ENCODE data around the gene WNT5B.

DNA sequence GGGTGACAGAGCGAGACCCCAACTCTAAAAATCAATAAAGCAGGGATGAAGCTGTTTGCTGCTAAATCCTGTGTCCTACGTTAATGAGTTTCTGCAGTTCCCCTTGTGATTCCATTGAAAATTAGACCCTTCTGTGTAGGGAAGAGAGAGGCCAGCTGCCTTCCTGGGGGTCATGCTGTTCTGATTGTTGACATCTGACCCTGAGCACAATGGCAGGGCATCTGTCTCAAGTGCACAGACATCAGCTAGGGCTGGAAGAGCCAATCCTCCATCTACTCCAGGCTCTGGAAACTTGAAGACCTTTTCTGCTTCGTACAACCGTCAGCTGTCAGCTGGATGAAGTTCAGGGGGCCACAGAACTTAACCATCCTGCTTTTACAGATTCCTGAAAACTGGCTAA is 44.7 kb upstream of the WNT5B start:
- TF ChIP-seq, protein P1, sequence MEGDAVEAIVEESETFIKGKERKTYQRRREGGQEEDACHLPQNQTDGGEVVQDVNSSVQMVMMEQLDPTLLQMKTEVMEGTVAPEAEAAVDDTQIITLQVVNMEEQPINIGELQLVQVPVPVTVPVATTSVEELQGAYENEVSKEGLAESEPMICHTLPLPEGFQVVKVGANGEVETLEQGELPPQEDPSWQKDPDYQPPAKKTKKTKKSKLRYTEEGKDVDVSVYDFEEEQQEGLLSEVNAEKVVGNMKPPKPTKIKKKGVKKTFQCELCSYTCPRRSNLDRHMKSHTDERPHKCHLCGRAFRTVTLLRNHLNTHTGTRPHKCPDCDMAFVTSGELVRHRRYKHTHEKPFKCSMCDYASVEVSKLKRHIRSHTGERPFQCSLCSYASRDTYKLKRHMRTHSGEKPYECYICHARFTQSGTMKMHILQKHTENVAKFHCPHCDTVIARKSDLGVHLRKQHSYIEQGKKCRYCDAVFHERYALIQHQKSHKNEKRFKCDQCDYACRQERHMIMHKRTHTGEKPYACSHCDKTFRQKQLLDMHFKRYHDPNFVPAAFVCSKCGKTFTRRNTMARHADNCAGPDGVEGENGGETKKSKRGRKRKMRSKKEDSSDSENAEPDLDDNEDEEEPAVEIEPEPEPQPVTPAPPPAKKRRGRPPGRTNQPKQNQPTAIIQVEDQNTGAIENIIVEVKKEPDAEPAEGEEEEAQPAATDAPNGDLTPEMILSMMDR (IDR thresholded peaks at IDR 0.05), result no peak
- TF ChIP-seq FOXJ3 (CRISPR knock-in tag; IDR thresholded peaks at IDR 0.05) (no peak), RFX5 (IDR thresholded peaks at IDR 0.05; ENCODE audit: low read length) (no peak), FOXM1 (IDR thresholded peaks at IDR 0.05; ENCODE audit: low read depth) (no peak), YY1 (IDR thresholded peaks at IDR 0.05; ENCODE audit: low read depth) (no peak)
- TF ChIP-seq, protein P2, sequence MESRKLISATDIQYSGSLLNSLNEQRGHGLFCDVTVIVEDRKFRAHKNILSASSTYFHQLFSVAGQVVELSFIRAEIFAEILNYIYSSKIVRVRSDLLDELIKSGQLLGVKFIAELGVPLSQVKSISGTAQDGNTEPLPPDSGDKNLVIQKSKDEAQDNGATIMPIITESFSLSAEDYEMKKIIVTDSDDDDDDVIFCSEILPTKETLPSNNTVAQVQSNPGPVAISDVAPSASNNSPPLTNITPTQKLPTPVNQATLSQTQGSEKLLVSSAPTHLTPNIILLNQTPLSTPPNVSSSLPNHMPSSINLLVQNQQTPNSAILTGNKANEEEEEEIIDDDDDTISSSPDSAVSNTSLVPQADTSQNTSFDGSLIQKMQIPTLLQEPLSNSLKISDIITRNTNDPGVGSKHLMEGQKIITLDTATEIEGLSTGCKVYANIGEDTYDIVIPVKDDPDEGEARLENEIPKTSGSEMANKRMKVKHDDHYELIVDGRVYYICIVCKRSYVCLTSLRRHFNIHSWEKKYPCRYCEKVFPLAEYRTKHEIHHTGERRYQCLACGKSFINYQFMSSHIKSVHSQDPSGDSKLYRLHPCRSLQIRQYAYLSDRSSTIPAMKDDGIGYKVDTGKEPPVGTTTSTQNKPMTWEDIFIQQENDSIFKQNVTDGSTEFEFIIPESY (IDR thresholded peaks at IDR 0.05; ENCODE audit: borderline replicate concordance, low read depth), result no peak

Data from SK-N-SH (cell line).